ENCODE measurements around the gene IL17RB.

- TF ChIP-seq RFX5 (IDR thresholded peaks at IDR 0.05) (no peak), PHF8 (IDR thresholded peaks at IDR 0.05; ENCODE audit: borderline replicate concordance, low read depth) (no peak)
Observed at GRCh38 chr3:53813229-53813628, 33.1 kb upstream of the IL17RB start.
